ENCODE data around the gene IPO9.
A peak's percentile ranks its signal among the peaks of the same experiment; 100 is the strongest.

GRCh38 chr1:201890806-201891450 is 62.0 kb downstream of the IPO9 start:
- TF ChIP-seq POLR2A (IDR thresholded peaks at IDR 0.05) (no peak), POLR2AphosphoS5 (IDR thresholded peaks at IDR 0.05) (peak in 3 of 4 donors; percentile 32 to 74 (median 70))

Measured in sigmoid colon (tissue), 4 donors.